NT2/D1 (cell line): ENCODE measurements around the gene MAP2K2.

Experiments used
- SUZ12 ChIP-seq: IDR thresholded peaks from 2 replicates; pipeline ENCODE4 v1.6.1; 2011; ENCODE audit not compliant: insufficient read length, insufficient read depth; ENCODE audit errors: extremely low read depth
- YY1 ChIP-seq: IDR thresholded peaks from 2 replicates; pipeline ENCODE4 v1.6.1; 2011; ENCODE audit not compliant: insufficient read length, insufficient read depth
- ZNF274 ChIP-seq: IDR thresholded peaks from 2 replicates; pipeline ENCODE4 v1.6.1; 2011; ENCODE audit warnings: mild to moderate bottlenecking, low read depth, low read length

DNA sequence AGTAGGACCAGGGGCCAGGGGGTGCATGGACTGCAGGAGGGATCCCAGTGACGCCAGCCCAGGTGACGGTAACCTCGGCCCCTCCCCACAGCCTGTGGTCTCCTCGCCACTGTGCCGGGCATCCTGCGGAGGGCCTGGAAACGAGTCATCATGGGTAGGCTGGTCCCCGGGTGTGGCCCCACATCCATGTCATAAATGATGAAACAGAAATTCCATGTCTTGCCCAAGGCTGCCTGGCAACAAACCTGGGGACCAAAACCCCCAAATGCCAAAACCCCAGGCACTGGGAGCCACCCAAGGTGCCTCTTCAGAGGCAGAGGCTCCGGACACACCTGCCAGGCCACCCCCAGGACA, 20.9 kb downstream of the MAP2K2 start:
- TF ChIP-seq ZNF274: no peak
- no peak for TF ChIP-seq YY1
- no peak for TF ChIP-seq SUZ12
